HepG2 (cell line): ENCODE data around the gene ANKRD27. TPM values are rescaled to one million over a fixed set of nuclear protein-coding genes. Genes with fewer than 3 reads are reported as not detected.

ENCODE experiments used
- ARNTL ChIP-seq: sonication (generic); formaldehyde crosslinking; IDR thresholded peaks from 2 replicates; pipeline ENCODE4 v1.4.0; 2020; ENCODE audit warnings: mild to moderate bottlenecking, missing genetic modification reagents
- FOXK2 ChIP-seq: fragments of 450-650 bp; IDR thresholded peaks from 2 replicates; pipeline ENCODE4 v1.6.1; 2016
- HDAC1 ChIP-seq: sonication (generic); formaldehyde crosslinking; IDR thresholded peaks from 2 replicates; pipeline ENCODE4 v1.5.1; 2020; ENCODE audit warnings: mild to moderate bottlenecking, missing genetic modification reagents
- MAF1 ChIP-seq: sonication (generic); formaldehyde crosslinking; IDR thresholded peaks from 2 replicates; pipeline ENCODE4 v1.5.0; 2020; ENCODE audit warnings: missing genetic modification reagents, borderline replicate concordance
- MED1 ChIP-seq: sonication (generic); formaldehyde crosslinking; IDR thresholded peaks from 2 replicates; pipeline ENCODE4 v1.4.0; 2020; ENCODE audit warnings: missing genetic modification reagents
- PAXIP1 ChIP-seq: sonication (generic); formaldehyde crosslinking; conservative IDR thresholded peaks from 2 replicates; pipeline ENCODE4 v1.4.0; 2020; ENCODE audit warnings: mild to moderate bottlenecking, missing genetic modification reagents, moderate library complexity
- POLR2A ChIP-seq, 2 experiments: IDR thresholded peaks; 2 replicates each; pipeline ENCODE4 v1.6.1; 2011; ENCODE audit warnings: low read depth in 2 of 2, low read length in 2 of 2, mild to moderate bottlenecking in 1 of 2, moderate library complexity in 1 of 2; ENCODE audit not compliant: insufficient read depth in 1 of 2
- RFX5 ChIP-seq: IDR thresholded peaks from 2 replicates; pipeline ENCODE4 v1.6.1; 2011; ENCODE audit warnings: low read depth, low read length, improper control_type of control experiment
- SOX13 ChIP-seq, 3 experiments: fragments of 450-650 bp in 1 of 3; sonication (generic) in 1 of 3; formaldehyde crosslinking in 1 of 3; IDR thresholded peaks in 2 of 3; conservative IDR thresholded peaks in 1 of 3; 2 replicates each; pipeline versions ENCODE4 v1.5.0 to v1.6.1; 2016 to 2020; ENCODE audit warnings: antibody characterized with exemption in 1 of 3, mild to moderate bottlenecking in 1 of 3, missing compliant biosample characterization in 1 of 3, missing genetic modification reagents in 1 of 3, moderate library complexity in 1 of 3
- ZBED4 ChIP-seq: sonication (generic); formaldehyde crosslinking; IDR thresholded peaks from 2 replicates; pipeline ENCODE4 v1.4.0; 2020; ENCODE audit warnings: missing genetic modification reagents, borderline replicate concordance
- ZBTB43 ChIP-seq: sonication (generic); formaldehyde crosslinking; conservative IDR thresholded peaks from 2 replicates; pipeline ENCODE4 v1.4.0; 2020; ENCODE audit warnings: missing genetic modification reagents
- ZBTB7B ChIP-seq: sonication (generic); formaldehyde crosslinking; IDR thresholded peaks from 2 replicates; pipeline ENCODE4 v1.4.0; 2020; ENCODE audit warnings: missing genetic modification reagents
- ZNF24 ChIP-seq: fragments of 450-650 bp; IDR thresholded peaks from 2 replicates; pipeline ENCODE4 v1.6.1; 2017; ENCODE audit warnings: antibody characterized with exemption, mild to moderate bottlenecking
- ZNF430 ChIP-seq: sonication (generic); formaldehyde crosslinking; IDR thresholded peaks from 2 replicates; pipeline ENCODE4 v1.9.0; 2021; ENCODE audit warnings: mild to moderate bottlenecking, missing genetic modification reagents
- ZNF589 ChIP-seq: sonication (generic); formaldehyde crosslinking; conservative IDR thresholded peaks from 2 replicates; pipeline ENCODE4 v1.8.0; 2022; ENCODE audit warnings: mild to moderate bottlenecking, moderate library complexity, missing genetic modification reagents
- ZNF7 ChIP-seq: IDR thresholded peaks from 2 replicates; pipeline ENCODE4 v1.6.1; 2016; ENCODE audit warnings: missing biosample characterization, missing genetic modification reagents
- polyA plus RNA-seq, 8 experiments: library from polyadenylated mRNA; depleted of rRNA in 3 of 8; stranded (reverse) in 7 of 8; unstranded in 1 of 8; fragments of >200 nt; fragmentation: Illumina TruSeq in 4 of 8; extraction: Trizol in 4 of 8; gene quantifications; 2 replicates each; pipeline versions ENCODE4 v1.2.1 to v1.2.3, GENCODE V29; 2011 to 2016; ENCODE audit warnings: low read depth in 4 of 8, missing spikeins in 1 of 8, mixed read lengths in 1 of 8; ENCODE audit not compliant: insufficient read depth in 1 of 8
- total RNA-seq, 5 experiments: library from RNA; depleted of rRNA; stranded (reverse); fragments of >200 nt; fragmentation: Illumina TruSeq; extraction: Trizol; gene quantifications; 2 replicates each; pipeline ENCODE4 v1.2.3, GENCODE V29; 2016; ENCODE audit warnings: low read depth in 1 of 5
- TF ChIP-seq, protein P1 (sequence below): sonication (generic); formaldehyde crosslinking; IDR thresholded peaks from 2 replicates; pipeline ENCODE4 v1.8.1; 2023; ENCODE audit warnings: missing genetic modification reagents, mild to moderate bottlenecking, borderline replicate concordance
- TF ChIP-seq, protein P2 (sequence below): sonication (generic); formaldehyde crosslinking; IDR thresholded peaks from 2 replicates; pipeline ENCODE4 v1.5.0; 2020; ENCODE audit warnings: mild to moderate bottlenecking, missing genetic modification reagents

Gene ANKRD27
- total and polyA plus RNA-seq, 2 of the 13 experiments (the other 11 are each of a cell fraction or from before 2014, with no cell fraction given): 22.2 to 23.7 TPM

GRCh38 chr19:32691291-32691951 lies 16.4 kb upstream of the ANKRD27 start, which contains the start of gene NUDT19 (continued):
- TF ChIP-seq, protein P1, sequence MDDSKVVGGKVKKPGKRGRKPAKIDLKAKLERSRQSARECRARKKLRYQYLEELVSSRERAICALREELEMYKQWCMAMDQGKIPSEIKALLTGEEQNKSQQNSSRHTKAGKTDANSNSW (CRISPR knock-in tag): 0 out of 2 replicates have a peak, but pooled peaks have one; percentile 32
- 0 out of 2 replicates have a peak, but pooled peaks have one; percentile 19 for TF ChIP-seq ZBED4 (CRISPR knock-in tag)
- 0 out of 2 replicates have a peak, but pooled peaks have one; percentile 1 for TF ChIP-seq ZNF430 (CRISPR knock-in tag)
- TF ChIP-seq HDAC1: peak; percentile 58; the same call in 1 of the 2 replicates
- 0 out of 2 replicates have a peak, but pooled peaks have one; percentile 17 for TF ChIP-seq ZNF589
- TF ChIP-seq ZNF7 (CRISPR knock-in tag): no peak
- no peak for TF ChIP-seq RFX5
- TF ChIP-seq ARNTL (CRISPR knock-in tag): 0 out of 2 replicates have a peak, but pooled peaks have one; percentile 13
- TF ChIP-seq MED1: peak; percentile 48; the same call in 1 of the 2 replicates
- TF ChIP-seq ZBTB43 (CRISPR knock-in tag): no peak
- TF ChIP-seq, protein P2, sequence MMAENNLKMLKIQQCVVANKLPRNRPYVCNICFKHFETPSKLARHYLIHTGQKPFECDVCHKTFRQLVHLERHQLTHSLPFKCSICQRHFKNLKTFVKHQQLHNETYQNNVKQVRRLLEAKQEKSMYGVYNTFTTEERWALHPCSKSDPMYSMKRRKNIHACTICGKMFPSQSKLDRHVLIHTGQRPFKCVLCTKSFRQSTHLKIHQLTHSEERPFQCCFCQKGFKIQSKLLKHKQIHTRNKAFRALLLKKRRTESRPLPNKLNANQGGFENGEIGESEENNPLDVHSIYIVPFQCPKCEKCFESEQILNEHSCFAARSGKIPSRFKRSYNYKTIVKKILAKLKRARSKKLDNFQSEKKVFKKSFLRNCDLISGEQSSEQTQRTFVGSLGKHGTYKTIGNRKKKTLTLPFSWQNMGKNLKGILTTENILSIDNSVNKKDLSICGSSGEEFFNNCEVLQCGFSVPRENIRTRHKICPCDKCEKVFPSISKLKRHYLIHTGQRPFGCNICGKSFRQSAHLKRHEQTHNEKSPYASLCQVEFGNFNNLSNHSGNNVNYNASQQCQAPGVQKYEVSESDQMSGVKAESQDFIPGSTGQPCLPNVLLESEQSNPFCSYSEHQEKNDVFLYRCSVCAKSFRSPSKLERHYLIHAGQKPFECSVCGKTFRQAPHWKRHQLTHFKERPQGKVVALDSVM (CRISPR knock-in tag): no peak
- 0 out of 2 replicates have a peak, but pooled peaks have one; percentile 37 for TF ChIP-seq PAXIP1 (CRISPR knock-in tag)
- no peak for TF ChIP-seq ZNF24
- TF ChIP-seq MAF1 (CRISPR knock-in tag): 0 out of 2 replicates have a peak, but pooled peaks have one; percentile 55
- TF ChIP-seq POLR2A (IDR thresholded peaks at IDR 0.05; ENCODE audit: insufficient read depth in 1 of 2, low read depth in 2 of 2, low read length in 2 of 2): peak; percentile 73 to 74
- TF ChIP-seq ZBTB7B: peak; percentile 23; the same call in 1 of the 2 replicates
- no peak for TF ChIP-seq SOX13 (IDR thresholded peaks at IDR 0.05)
- peak in 1 of 2 experiments; percentile 52; a peak in 2 of 4 replicates for TF ChIP-seq SOX13 (CRISPR knock-in tag; conservative IDR thresholded peaks at IDR 0.05 in 1 of 2, IDR thresholded peaks at IDR 0.05 in 1 of 2)
- no peak for TF ChIP-seq FOXK2
